NCI-H1048 (cell line): Measurements from ENCODE around the gene GPR50.

Experiments used
- DNase-seq: peaks from one replicate; lab custom pipeline; 2025; lab: John Stamatoyannopoulos, UW

GPR50 gene

DNA sequence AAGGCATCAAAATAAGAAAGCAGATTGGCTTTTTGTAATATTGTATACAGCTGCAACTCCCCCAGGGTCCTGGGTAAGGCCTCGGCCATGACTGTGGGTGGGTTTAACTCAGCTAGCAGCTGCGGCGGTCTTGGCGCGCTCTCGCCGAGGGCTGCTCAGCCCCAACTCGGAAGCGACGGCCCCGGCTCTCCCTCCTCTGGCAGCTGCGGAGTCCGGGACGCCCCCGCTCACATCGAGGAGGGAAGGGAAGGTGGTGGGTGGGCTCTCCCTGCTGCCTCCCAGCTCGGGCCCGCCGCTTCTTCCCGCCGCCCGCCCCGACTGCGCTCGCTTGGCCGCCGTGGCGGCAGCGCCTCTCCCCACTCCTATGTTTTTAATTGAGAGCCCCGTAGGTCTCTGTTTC is 51.2 kb downstream of the GPR50 start:
- DNase-seq, result no peak

DNA sequence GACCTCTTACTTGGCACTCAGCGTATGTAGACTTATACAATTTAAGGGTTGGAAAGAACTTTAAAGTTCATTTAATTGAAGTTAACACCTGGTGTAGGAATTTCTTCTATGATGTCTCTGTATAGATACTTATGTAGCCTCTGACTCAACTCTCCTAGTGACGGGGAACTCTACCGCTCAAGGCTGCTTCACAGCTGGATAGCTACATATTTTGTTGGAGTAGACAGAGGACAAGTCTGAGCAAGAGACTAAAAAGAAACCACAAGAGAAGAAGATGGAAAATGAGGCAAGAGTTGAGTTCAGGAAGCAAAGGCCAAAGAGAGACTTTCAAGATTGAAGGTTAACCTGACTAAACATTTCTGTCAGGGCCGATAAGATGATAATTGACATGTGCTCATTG is 52.6 kb downstream of the GPR50 start:
- no peak for DNase-seq
